NCI-H1105 (cell line): ENCODE data around the gene RAB29.
A peak's percentile ranks its signal among the peaks of the same experiment; 100 is the strongest.

ENCODE experiments used
- DNase-seq: peaks from one replicate; lab custom pipeline; 2025; lab: John Stamatoyannopoulos, UW

The RAB29 gene

DNA sequence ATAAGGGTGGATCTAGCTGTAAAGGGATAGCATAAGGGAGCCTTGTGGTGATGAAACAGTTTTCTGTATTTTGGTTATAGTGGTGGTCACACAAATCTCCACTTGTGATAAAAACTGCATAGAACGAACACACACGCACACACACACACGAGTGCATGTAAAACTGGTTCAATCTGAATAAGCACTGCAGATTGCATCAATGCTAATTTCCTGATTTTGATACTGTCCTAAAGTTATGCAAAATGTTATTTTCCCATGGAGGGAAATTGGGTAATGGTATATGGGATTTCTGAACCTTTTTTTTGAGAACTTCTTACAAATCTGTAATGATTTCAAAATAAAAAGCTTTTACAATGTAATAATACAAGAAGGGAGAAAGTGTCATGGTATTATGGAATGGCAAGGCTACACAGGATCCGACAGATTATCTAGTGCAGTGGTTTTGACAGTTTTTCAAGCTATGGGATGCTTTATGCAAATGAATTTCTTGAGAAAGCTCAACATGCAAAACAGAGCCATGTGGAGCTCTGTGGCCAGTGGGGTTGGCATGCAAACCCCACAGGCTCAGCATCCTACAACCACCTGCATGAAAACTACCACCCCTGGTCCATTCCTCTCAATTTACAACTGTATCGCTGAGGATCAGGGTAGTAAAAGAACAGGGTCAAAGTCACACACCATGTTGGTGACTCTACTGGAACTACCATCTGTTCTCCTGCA lies 18.9 kb upstream of the RAB29 start:
- no peak for DNase-seq

DNA sequence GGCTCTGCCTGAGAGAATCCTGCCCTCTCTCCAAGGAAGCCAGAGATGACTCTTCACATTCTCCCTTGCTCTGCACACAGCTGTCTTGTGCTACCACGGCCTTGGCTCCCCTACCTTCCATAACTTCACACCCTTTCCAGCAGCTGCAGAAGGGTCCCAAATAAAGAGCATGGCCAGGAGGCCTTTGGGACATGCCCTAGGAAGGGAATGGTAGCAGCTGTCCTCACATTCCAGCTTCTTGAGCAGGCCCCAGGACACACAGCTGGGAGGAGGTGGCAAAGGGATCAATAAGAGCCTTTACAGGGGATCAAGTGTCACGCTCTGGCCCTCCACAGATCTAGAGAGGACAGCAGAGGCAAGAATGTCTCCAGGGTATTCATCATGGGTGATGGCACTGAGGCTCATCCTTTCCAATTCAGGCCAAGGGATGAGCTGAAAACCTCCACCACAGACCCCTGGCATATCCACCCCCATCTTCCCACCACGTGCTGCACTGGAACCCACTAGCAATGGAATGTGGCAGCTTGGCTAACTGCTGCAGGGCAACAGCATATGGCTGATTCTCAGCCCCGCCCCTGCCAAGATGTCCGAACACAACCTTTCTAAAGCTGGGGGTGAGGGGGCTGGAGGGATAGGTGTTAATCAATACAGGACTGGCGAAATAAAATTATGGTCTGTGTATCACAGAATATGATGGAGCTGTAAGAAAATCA lies 17.8 kb upstream of the RAB29 start:
- DNase-seq = no peak

DNA sequence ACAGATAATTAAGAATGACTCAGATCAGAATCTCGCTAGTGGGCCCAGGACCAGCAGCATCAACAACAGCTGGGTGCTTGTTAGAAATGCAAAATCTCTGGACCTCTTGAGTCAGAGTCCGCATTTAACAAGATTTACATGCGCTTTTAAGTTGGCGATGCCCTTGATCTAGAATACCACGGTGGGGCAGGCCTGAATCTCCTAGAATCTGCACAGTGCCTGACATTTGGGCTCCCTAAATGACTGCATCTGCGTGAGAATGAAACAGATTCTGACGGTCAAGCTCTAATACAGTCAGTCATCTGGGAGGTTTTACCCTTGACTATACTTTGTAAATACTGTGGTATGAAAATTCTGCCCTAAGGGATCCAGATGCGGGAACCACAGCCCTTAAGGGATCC lies 17.2 kb upstream of the RAB29 start:
- no peak for DNase-seq

DNA sequence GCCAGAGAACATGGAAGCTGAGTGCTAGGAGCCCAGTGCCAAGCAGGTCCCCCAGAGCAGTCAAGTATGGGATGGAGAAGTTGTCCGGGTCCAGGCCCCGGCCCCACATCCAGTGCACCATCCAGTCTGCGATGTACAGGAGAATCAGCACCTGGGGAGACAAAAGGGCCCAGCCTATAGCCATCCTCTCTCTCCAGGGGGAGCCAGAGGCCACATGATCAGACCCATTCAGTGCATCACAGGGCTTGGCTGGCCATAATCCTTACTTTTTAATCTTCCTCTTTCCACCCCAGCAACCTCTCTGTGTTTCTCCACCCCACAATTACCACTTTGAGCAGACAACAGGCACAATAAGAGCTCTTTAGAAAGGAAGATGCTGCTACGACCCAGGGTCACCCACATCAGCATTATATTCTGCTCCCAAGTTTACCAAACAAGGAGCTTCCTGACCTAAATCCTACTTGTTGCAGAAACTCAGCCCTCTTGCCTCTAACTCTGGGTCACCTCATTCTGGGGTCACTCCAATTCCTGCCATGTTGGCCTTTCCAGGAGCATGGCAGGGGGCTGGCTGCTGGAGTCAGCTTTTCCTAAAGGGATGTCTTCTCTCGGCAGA lies 16.4 kb upstream of the RAB29 start:
- peak; percentile 43 for DNase-seq

DNA sequence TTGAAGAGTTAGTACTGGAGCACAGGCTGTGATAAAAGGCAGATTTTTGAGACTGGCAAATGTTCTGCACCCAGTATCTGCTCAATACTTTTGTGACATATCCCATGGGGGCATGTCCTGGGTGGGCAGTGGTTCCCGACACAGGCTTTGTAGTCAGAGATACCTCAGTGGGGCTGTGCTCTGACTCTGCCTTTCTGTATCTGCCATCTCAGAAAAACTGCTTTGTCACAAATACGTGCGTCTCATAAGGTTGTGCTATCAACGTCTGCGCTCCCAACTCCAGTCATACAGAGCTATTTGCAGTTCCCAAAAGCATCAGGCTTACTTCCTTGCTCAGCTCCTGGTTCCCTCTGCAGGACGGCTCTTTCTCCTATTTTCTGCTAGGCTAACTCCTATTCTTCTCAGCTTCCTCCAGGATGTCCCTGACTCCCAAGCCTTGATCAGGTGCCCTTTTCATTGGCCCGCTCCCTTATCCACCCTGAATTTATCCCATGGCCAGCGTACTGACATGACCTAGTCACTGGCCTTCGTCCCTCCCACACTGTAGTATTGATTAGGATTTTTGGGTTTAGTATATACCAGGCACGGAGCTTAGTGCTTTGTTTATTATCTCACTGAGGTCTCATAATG lies 12.1 kb upstream of the RAB29 start:
- DNase-seq = no peak

DNA sequence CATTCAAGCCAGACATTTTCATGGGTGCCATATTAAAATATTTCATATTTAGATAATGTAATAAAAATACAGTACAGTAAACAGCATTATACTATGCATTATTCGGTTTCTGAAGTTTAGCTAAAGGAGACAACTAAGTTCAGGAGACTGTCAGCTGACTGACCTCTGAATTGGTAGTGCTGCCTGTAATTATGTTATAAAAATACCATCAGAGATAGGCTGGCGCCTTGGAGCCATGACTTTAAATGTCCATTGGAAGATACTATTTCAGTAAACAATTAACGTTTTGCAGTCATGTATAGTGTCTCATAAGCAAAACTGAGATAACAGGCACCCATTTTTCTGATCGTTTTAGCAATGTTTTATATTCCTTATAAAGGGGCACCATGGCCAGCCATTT lies 11.3 kb upstream of the RAB29 start:
- DNase-seq = no peak

DNA sequence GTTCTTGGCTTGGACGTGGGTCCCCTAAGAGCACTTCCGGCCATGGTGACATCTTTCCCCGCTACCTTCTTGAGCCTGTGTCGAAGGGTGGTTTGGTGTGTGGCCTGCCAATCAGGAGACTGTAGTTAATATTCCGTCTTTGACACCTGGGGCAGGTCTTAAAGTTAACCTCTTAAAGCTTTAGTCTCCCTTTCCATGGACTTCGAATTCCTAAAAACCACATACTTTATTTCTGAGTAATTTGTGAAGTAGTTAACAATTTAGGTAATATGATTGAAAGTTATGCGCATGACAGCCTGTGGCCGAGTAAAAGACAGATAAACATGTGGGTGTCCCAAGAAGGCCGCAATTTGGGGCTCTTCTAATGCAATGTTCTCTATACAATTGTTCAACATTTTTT lies 10.2 kb upstream of the RAB29 start:
- no peak for DNase-seq

DNA sequence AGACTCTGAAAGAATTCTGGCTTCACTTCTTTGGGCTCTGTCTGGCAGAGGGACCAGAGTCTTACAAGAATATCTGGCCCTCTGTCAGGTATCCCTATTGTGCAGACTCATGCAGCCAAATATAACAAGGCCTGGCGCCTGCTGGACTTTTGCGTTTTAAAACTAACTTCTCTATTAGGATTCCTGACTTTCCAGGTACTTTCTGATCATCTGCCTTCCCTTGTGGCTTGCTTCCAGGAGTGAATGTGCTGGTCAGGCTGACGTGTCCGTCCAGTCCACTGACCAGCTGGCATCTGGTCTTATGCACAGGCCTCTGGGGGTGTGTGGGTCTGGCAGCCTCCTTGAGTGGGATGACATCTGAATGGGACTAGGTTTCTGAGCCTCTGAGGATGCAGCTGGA lies 8.6 kb upstream of the RAB29 start:
- DNase-seq = no peak

DNA sequence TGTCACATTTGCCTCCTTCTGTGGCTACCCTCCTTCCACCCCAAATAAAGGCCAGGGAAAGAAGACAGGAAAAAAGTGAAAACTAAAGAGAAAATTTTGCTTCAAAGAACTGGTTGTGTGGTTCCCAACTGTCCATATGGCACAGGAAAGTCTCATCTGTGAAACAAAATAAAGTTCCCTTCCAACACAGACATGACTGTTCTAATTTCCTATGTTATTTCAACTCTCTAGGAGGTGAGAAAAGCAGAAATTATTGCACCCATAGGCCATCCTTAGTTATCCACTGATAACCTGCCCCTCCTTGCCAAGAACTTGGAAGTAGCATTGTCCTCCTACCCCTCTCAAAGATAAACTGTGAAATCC lies 8.1 kb upstream of the RAB29 start:
- DNase-seq = no peak

DNA sequence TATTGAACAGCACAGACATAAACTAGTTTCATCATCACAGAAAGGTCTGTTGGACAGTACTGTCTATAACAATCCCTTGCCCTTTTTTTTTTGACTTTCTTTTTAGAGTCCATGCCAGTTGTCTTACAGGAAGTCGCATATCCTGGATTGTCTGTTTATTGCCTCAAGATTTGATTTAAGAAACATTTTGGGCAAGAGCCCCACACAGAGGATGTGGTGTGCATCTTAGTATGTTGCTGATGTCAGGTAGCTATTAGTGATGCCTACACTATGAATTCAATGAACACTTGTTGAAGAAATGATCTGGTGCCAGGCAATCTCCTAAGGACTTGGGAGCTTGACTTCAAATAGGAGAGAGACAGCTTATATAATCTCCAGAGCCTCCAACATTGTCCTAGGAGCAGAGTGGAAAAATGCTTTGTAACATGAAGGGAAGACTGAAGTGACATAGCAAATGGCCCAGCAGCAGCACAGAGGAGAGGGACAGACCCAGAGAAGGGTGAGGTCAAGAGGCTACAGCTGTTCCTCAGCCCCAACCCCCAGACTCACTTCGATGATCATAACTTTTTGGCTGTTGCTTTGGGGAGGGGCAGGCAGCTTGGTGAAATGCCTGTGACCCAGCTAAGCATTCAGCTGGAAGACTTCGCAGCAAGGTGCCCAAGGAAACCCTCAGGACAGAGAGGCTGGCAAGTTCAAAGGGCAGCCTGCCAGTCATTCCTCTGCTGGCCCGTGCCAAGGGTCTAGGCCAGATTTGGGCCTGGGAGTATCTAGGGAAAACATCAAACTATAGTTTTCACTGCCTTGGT lies 7.5 kb upstream of the RAB29 start:
- DNase-seq = no peak

DNA sequence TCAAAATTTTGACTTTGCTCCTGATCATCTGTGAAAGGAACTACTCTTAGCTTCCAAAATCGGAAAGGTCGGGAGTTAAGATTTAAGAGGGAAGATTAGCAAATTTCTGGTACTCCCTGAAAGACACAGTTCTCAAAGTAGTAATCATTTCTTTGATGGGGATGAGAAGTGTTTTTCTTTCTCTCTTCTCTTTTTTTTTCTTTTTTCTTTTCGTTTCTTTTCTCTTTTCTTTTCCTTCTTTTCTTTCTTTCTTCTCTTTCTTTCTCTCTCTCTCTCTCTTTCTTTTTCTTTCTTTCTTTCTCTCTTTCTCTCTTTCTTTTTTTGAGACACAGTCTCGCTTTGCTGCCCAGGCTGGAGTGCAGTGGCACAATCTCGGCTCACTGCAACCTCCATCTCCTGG lies 5.1 kb upstream of the RAB29 start:
- DNase-seq = no peak

DNA sequence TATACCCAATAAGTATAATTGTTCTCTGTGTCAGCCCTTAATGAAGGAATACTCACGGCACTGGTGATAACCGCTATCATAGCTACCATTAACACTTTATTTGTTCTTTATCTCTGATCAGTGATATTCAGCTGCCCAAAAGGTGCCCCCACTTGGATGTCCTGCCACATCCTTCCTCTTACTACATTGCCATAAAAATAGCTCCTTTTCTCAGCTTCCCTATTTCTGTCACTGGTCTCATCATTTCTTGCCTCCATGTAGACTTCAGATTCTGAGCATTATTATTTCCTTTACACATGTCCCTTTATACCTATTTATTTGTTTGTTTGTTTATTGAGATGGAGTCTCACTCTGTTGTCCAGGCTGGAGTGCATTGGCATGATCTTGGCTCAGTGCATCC lies 2.7 kb upstream of the RAB29 start:
- DNase-seq = no peak

DNA sequence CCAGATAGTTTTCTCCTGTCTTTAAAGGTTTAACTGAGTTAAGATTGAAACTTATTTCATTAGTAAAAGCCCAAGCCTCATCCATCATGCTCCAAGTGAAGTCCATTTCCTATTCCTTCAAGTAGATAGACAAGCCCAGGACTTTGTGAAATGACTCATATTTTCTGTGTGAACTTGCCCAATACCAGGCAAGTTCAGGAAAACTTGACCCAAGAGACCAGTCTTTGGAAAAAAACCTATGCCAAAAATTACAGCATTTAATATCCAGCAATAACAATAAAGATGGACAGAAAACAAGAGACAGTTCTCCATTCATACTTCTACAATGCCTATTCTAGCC lies 405 bp upstream of the RAB29 start:
- DNase-seq = no peak

DNA sequence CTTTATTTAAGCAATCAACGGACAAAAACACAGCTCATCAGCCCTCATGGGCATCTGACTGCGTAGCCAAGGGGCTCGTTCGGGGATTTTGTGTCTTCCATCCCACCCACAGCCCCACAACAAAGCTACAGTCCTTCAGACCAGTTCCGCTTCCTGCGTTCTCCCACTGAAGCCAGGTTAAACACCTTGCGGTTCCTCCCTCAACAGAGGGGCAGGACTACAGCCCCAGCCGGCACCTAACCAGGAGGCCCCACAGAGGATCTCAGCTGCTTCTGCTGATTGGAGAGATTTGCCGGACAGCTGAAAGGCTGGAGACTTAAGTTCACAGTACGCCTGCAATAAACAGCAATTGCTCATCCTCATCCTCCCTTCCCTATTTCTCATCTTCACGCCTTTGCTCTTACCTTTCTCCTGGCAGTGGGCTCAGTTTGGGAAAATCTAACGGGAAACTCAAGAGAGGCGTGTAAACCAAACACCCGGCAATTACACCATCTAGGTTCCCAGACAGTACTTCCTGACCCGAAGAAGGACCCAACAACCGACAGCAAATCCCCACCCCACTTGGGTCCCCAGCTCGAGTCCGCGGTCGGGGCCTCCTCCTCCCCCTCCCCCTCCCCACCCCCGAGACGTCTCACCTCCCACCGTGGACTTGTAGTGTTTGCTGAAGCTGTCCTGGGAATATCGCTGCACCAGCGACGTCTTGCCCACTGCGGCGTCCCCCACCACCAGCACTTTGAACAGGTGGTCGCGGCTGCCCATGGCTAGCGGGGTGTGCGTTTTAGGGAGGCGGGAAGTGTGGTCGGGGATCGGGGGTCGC lies 876 bp downstream of the RAB29 start:
- no peak for DNase-seq

DNA sequence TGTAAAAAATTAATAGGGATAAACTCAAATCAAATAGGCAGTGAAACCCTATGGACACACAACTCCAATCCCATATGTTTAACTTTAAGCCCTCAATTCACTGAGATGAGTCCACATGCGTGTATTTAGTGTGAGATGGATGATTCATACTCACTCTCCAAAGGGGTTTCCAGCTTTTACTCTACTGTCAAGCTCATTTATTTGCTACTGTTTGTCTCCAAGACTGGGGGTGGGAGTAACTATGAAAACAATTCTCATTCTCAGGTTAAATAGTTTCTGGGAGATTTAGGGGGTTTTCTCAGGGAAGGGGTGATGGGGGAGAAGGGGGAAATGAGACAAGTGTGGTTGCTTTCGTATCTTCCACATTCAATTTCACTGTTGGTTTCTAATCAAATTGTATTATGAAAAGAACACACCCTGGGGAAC lies 2.7 kb downstream of the RAB29 start:
- DNase-seq = no peak

DNA sequence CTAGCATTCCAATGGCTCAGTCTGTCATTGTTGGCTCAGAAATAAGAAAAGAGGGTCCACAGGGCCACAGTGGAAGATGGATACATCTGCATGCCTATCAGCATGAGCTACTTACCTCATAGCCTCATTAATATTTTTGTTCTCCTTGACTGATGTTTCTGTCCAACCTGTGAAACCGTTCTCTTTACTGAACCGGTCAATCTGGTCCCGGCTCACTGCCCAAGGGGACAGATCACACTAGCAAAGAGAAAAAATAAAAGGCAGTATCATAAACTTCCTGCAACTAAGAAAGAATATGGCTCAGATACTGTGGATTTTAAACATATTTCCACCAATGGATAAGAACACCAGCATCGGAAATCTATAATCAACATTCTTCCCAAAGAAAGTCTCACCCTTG lies 4.7 kb downstream of the RAB29 start:
- DNase-seq = no peak

DNA sequence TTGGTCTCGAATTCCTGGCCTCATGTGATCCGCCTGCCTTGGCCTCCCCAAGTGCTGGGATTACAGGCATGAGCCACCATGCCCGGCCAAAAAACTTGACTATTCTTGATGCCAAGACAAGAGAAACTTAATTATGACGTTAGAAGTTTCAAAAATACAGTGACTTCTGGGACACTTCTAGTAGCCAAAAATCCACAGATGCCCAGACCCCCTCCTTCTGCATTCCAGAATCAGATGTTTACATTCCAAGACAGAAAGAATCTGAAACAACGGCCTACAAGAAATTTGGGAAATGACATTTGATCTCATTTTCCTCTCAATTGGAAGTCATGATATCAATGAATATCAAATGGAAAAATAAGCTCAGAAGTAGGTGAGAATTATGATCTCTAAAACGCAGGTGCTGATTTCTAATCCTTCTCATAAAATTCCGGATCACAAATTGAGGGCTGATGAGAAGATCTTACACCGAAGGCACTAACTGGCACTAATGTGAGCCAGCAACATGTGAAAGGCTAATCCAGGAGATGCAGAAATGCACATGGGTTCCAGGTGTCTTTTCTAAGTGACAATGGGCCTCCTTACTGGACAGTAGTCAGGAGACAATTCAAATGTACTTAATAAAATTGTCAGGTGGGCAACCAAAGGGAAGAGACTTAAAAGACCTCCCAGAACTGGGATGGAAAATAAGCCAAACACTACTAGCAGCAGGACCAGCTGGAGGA lies 5.5 kb downstream of the RAB29 start:
- no peak for DNase-seq

DNA sequence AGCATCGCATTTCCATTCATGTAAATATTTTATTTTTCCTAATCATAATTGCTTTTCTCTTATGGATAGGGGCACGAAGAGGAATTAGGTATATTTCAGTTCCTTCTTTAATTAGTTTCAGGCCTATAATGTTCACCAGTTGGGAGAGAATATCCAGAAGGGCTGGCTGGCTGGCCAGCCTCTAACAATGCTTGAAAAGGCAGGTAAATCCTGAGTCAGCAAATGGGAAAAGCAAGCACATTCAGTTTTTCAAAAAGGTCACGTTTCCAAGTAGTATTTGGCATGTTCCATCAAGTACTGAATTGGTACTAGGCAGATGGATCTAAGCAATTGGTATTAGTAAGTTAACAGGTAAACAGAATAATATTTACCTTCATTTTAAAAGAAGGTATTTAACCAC lies 8.0 kb downstream of the RAB29 start:
- no peak for DNase-seq

DNA sequence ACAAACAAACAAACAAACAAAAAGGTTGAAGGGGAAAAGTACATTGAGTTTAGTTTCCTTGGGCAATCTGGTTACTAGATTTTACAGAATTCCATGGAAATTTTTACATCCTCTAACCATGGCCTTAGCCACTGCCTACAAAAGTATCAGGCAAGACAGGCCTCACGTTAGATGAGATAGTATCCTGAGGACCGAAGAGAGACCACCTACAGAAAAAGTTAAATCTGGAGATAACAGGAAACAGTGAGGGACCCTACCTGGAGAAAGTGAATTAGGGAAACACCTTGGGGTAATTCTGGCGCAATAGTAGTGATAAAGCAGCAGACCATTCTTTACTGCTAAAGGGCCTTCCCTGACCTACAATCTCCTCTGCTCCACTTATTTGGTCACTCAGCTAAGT lies 8.7 kb downstream of the RAB29 start:
- DNase-seq = no peak

DNA sequence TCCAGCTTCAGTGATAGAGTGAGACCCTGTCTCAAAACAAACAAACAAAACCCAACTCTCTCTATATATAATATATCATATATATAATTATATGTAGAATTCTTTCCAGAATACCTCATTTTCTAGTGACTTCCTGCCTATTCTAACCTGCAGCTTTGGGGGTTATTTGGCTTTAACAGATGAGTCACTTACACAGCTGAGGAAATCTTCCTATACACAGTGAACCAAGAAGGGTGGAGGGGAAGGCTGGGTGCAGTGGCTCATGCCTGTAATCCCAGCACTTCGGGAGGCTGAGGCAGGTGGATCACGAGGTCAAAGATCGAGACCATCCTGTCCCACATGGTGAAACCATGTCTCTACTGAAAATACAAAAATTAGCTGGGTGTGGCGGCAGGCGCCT lies 9.2 kb downstream of the RAB29 start:
- DNase-seq = no peak

DNA sequence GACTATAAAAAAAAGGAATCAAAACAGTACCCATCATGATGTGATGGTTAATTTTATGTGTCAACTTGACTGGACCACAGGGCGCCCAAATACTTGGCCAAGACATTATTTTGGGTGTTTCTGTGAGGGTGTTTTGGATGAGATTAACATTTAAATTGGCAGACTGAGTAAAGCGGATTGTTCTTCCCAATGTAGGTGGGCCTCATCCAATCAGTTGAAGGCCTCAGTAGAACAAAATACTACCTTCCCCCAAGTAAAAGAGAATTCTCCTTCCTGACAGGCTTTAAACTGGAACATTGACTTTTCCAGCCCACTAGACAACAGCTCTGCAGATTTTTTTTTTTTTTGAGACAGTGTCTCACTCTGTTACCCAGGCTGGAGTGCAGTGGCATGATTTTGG lies 10.7 kb downstream of the RAB29 start:
- no peak for DNase-seq
